ENCODE data around the gene PSME3. TPM values are rescaled to one million over a fixed set of nuclear protein-coding genes. Genes with fewer than 3 reads are reported as not detected.
A peak's percentile ranks its signal among the peaks of the same experiment; 100 is the strongest.

PSME3 gene
- total and polyA plus RNA-seq, 2 of the 13 experiments (the other 11 are each of a cell fraction or from before 2014, with no cell fraction given): 66.3 to 135 TPM

DNA sequence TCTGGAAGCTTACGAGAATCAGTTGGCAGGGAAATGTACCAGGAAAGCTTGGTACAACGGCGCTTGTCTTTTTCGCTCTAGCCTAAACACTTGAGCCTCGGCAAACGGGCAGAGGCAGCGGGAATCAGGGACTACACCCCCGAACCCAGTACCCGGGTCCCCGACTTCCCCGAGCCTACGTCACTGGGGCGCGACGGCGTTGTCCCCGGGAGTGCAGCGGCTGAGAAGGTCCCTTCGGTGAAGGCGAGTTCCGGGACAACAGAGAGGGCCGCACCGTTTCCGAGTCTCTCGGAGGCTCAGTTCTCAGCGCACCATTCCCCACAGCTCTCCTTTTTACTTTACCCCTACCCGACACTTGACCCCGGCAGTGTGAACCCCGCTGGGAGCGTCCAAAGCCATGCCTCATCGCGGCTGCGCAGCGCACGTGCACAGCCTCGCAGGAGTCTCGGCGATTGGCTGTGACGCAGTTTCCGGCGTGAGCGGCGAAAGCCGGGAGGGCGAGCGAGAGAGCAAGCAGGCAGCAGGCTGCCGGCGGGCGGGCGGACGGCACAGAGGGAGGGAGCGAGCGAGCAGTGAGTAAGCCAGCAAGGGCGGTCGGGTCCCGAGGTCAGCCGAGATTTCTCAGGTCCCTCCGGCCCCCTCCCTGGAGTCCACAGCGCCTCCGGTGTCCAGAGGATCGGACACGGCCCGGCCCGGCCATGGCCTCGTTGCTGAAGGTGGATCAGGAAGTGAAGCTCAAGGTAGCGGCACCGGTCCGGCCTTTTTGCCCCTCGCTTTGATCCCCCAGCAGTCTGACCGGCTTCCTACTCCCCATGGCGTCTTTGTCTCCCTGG is at the start of gene PSME3 (continued):
- peak; percentile 91; the same call in 1 of the 2 replicates for TF ChIP-seq CAMTA2 (CRISPR knock-in tag; IDR thresholded peaks at IDR 0.05; ENCODE audit: borderline replicate concordance)
- TF ChIP-seq ATRX (CRISPR knock-in tag; IDR thresholded peaks at IDR 0.05; ENCODE audit: borderline replicate concordance): no peak
- TF ChIP-seq ZNF430 (CRISPR knock-in tag; IDR thresholded peaks at IDR 0.05): no peak; the same call in 1 of the 2 replicates
- no peak for TF ChIP-seq MATR3 (CRISPR knock-in tag; IDR thresholded peaks at IDR 0.05)
- TF ChIP-seq U2AF2 (IDR thresholded peaks at IDR 0.05; ENCODE audit: low read depth, low read length): no peak
- peak; percentile 71; the same call in 1 of the 2 replicates for TF ChIP-seq ZNF749 (CRISPR knock-in tag; IDR thresholded peaks at IDR 0.05; ENCODE audit: borderline replicate concordance)
- TF ChIP-seq ZNF24 (IDR thresholded peaks at IDR 0.05): no peak; the same call in 1 of the 2 replicates
- peak; percentile 83 for TF ChIP-seq BRD4 (CRISPR knock-in tag; IDR thresholded peaks at IDR 0.05)
- peak; percentile 99 for TF ChIP-seq ASH2L (IDR thresholded peaks at IDR 0.05; ENCODE audit: insufficient read length, low read depth, low read length)
- TF ChIP-seq, protein P1, sequence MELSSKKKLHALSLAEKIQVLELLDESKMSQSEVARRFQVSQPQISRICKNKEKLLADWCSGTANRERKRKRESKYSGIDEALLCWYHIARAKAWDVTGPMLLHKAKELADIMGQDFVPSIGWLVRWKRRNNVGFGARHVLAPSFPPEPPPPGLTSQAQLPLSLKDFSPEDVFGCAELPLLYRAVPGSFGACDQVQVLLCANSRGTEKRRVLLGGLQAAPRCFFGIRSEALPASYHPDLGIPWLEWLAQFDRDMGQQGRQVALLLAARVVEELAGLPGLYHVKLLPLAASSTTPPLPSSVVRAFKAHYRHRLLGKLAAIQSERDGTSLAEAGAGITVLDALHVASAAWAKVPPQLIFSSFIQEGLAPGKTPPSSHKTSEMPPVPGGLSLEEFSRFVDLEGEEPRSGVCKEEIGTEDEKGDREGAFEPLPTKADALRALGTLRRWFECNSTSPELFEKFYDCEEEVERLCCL (CRISPR knock-in tag; IDR thresholded peaks at IDR 0.05; ENCODE audit: borderline replicate concordance): peak; percentile 97; the same call in 1 of the 2 replicates
- peak; percentile 97 for TF ChIP-seq PHF8 (CRISPR knock-in tag; IDR thresholded peaks at IDR 0.05)
- TF ChIP-seq ZNF691 (CRISPR knock-in tag; IDR thresholded peaks at IDR 0.05; ENCODE audit: borderline replicate concordance, low read depth): peak; percentile 93; the same call in 1 of the 2 replicates
- peak; percentile 97 for TF ChIP-seq ZSCAN31 (CRISPR knock-in tag; IDR thresholded peaks at IDR 0.05; ENCODE audit: low read depth)
- TF ChIP-seq, protein P2, sequence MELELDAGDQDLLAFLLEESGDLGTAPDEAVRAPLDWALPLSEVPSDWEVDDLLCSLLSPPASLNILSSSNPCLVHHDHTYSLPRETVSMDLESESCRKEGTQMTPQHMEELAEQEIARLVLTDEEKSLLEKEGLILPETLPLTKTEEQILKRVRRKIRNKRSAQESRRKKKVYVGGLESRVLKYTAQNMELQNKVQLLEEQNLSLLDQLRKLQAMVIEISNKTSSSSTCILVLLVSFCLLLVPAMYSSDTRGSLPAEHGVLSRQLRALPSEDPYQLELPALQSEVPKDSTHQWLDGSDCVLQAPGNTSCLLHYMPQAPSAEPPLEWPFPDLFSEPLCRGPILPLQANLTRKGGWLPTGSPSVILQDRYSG (CRISPR knock-in tag; IDR thresholded peaks at IDR 0.05): peak; percentile 49; the same call in 1 of the 2 replicates
- TF ChIP-seq JUNB (CRISPR knock-in tag; IDR thresholded peaks at IDR 0.05; ENCODE audit: borderline replicate concordance): peak; percentile 85
- peak; percentile 59 for TF ChIP-seq HNRNPH1 (optimal IDR thresholded peaks at IDR 0.05; ENCODE audit: low read depth, low read length)
- TF ChIP-seq ZNF256 (CRISPR knock-in tag; conservative IDR thresholded peaks at IDR 0.05): peak; percentile 83
- peak; percentile 63 for TF ChIP-seq HCFC1 (IDR thresholded peaks at IDR 0.05; ENCODE audit: low read depth, low read length)
- TF ChIP-seq NCOA2 (CRISPR knock-in tag; IDR thresholded peaks at IDR 0.05): no peak; the same call in 1 of the 2 replicates
- TF ChIP-seq YY1 (IDR thresholded peaks at IDR 0.05; ENCODE audit: insufficient read depth, insufficient replicate concordance, low read depth, low read length): peak; percentile 67
- TF ChIP-seq PLRG1 (conservative IDR thresholded peaks at IDR 0.05): no peak
- TF ChIP-seq NPAS2 (CRISPR knock-in tag; IDR thresholded peaks at IDR 0.05; ENCODE audit: borderline replicate concordance): peak; percentile 85; the same call in 1 of the 2 replicates

All from HepG2 (cell line).